A673 (cell line): ENCODE data around the gene HCK.

Experiments
- EZH2 ChIP-seq: fragments of 200-600 bp; sonication (generic); IDR thresholded peaks from 2 replicates; pipeline ENCODE4 v1.6.1; 2017; ENCODE audit warnings: borderline replicate concordance, low read depth, mild to moderate bottlenecking, mixed read lengths, antibody characterized with exemption, low read length; ENCODE audit not compliant: poor library complexity, severe bottlenecking
- TF ChIP-seq, protein P1 (sequence below): fragments of 300-800, 200-600 bp; sonication (generic); conservative IDR thresholded peaks from 2 replicates; pipeline ENCODE4 v1.5.1; 2017; ENCODE audit warnings: low read depth, mild to moderate bottlenecking, antibody characterized with exemption, low read length, moderate library complexity, mixed read lengths

DNA sequence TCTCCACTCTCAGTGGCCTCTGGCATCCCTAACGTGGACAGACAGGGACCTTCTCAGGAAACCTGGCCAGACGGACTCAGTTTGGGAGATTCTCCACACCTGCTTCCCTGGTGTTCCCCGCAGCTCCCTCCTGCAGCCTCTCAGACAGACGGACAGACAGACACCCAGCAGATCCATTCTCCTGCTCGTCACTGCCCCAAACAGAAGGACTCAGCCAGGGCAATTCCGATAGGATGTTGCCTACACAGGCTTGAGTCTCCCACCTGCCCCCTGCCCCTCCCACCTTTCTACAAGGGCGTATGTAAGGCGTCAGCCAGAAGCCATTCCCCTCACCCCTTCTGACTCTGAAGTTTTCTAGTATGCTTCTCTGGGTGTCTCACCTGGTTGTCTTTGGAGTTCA, 41.4 kb upstream of the HCK start:
- TF ChIP-seq, protein P1, sequence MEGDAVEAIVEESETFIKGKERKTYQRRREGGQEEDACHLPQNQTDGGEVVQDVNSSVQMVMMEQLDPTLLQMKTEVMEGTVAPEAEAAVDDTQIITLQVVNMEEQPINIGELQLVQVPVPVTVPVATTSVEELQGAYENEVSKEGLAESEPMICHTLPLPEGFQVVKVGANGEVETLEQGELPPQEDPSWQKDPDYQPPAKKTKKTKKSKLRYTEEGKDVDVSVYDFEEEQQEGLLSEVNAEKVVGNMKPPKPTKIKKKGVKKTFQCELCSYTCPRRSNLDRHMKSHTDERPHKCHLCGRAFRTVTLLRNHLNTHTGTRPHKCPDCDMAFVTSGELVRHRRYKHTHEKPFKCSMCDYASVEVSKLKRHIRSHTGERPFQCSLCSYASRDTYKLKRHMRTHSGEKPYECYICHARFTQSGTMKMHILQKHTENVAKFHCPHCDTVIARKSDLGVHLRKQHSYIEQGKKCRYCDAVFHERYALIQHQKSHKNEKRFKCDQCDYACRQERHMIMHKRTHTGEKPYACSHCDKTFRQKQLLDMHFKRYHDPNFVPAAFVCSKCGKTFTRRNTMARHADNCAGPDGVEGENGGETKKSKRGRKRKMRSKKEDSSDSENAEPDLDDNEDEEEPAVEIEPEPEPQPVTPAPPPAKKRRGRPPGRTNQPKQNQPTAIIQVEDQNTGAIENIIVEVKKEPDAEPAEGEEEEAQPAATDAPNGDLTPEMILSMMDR = no peak
- no peak for TF ChIP-seq EZH2
